Transverse colon (tissue), 4 donors: ENCODE results near the gene ALG6.

Experiments
- POLR2AphosphoS5 ChIP-seq, 3 donors: sonication (generic); formaldehyde crosslinking; IDR thresholded peaks; one replicate each; pipeline ENCODE4 v1.6.1; 2016; ENCODE audit warnings: antibody characterized with exemption in 3 of 3
- TF ChIP-seq, protein P1 (sequence below), 5 experiments: fragments of 200-600 bp in 3 of 5; fragments of 450-650 bp in 2 of 5; sonication (generic) in 3 of 5; IDR thresholded peaks; 1 replicate in 2 of 5; 2 replicates in 3 of 5; pipeline ENCODE4 v1.5.1; 2016 to 2017; ENCODE audit warnings: antibody characterized with exemption in 5 of 5, inconsistent platforms in 3 of 5, mild to moderate bottlenecking in 2 of 5, moderate library complexity in 1 of 5

- TF ChIP-seq POLR2AphosphoS5 (IDR thresholded peaks at IDR 0.05), result no peak
- TF ChIP-seq, protein P1, sequence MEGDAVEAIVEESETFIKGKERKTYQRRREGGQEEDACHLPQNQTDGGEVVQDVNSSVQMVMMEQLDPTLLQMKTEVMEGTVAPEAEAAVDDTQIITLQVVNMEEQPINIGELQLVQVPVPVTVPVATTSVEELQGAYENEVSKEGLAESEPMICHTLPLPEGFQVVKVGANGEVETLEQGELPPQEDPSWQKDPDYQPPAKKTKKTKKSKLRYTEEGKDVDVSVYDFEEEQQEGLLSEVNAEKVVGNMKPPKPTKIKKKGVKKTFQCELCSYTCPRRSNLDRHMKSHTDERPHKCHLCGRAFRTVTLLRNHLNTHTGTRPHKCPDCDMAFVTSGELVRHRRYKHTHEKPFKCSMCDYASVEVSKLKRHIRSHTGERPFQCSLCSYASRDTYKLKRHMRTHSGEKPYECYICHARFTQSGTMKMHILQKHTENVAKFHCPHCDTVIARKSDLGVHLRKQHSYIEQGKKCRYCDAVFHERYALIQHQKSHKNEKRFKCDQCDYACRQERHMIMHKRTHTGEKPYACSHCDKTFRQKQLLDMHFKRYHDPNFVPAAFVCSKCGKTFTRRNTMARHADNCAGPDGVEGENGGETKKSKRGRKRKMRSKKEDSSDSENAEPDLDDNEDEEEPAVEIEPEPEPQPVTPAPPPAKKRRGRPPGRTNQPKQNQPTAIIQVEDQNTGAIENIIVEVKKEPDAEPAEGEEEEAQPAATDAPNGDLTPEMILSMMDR (IDR thresholded peaks at IDR 0.05), result no peak
Measured at GRCh38 chr1:63450416-63450815, 83.0 kb downstream of the ALG6 start.
